Calu3 (cell line): ENCODE data around the gene DGKI. TPM values are rescaled to one million over a fixed set of nuclear protein-coding genes. Genes with fewer than 3 reads are reported as not detected.

Source experiments
- BruUV-seq: library from RNA; stranded (reverse); fragments of 400-500 nt; replicated peaks from 2 replicates; lab custom pipeline; 2021; lab: Mats Ljungman, UMichigan
- CTCF ChIA-PET: fragments of 300-600 bp; sonication (Branson Sonifier 250); formaldehyde crosslinking; loops from one replicate; lab custom pipeline; 2022; ENCODE audit warnings: antibody characterized with exemption; lab: Charles Lee
- DNase-seq: peaks from one replicate; pipeline ENCODE4 v3.0.0; 2022
- H3K27ac Mint-ChIP-seq: one replicate; pipeline ENCODE4 v1.8.0; 2022; ENCODE audit warnings: mixed read lengths; ENCODE audit not compliant: unreplicated experiment
- H3K27me3 Mint-ChIP-seq: one replicate; pipeline ENCODE4 v1.8.0; 2022; ENCODE audit warnings: mixed read lengths; ENCODE audit not compliant: unreplicated experiment
- H3K36me3 Mint-ChIP-seq: one replicate; pipeline ENCODE4 v1.8.0; 2022; ENCODE audit warnings: mild to moderate bottlenecking, moderate library complexity, mixed read lengths; ENCODE audit not compliant: insufficient read depth, unreplicated experiment
- H3K4me1 Mint-ChIP-seq: one replicate; pipeline ENCODE4 v1.8.0; 2022; ENCODE audit warnings: mild to moderate bottlenecking, low read depth, mixed read lengths; ENCODE audit not compliant: unreplicated experiment
- H3K4me3 Mint-ChIP-seq: one replicate; pipeline ENCODE4 v1.8.0; 2022; ENCODE audit warnings: mild to moderate bottlenecking, low read depth, moderate library complexity, mixed read lengths; ENCODE audit not compliant: unreplicated experiment
- H3K9me3 Mint-ChIP-seq: one replicate; pipeline ENCODE4 v1.8.0; 2022; ENCODE audit warnings: low read depth, mixed read lengths; ENCODE audit not compliant: unreplicated experiment
- intact Hi-C: fragments of 100-400 bp; cut with micrococcal nuclease; formaldehyde crosslinking; loops from one replicate; pipeline ENCODE4 v1.10.0; 2022; ENCODE audit not compliant: unreplicated experiment
- total RNA-seq: library from RNA; stranded (reverse); gene quantifications from 2 replicates; pipeline ENCODE4 v1.2.3, GENCODE V29; 2022
- TF ChIP-seq, protein P1 (sequence below): fragments of 200-600 bp; IDR thresholded peaks from one replicate; pipeline ENCODE4 v1.8.0; 2022; ENCODE audit warnings: antibody characterized with exemption; ENCODE audit not compliant: unreplicated experiment

The DGKI gene
- total RNA-seq, 1 experiment from 2014 or later: not detected

DNA sequence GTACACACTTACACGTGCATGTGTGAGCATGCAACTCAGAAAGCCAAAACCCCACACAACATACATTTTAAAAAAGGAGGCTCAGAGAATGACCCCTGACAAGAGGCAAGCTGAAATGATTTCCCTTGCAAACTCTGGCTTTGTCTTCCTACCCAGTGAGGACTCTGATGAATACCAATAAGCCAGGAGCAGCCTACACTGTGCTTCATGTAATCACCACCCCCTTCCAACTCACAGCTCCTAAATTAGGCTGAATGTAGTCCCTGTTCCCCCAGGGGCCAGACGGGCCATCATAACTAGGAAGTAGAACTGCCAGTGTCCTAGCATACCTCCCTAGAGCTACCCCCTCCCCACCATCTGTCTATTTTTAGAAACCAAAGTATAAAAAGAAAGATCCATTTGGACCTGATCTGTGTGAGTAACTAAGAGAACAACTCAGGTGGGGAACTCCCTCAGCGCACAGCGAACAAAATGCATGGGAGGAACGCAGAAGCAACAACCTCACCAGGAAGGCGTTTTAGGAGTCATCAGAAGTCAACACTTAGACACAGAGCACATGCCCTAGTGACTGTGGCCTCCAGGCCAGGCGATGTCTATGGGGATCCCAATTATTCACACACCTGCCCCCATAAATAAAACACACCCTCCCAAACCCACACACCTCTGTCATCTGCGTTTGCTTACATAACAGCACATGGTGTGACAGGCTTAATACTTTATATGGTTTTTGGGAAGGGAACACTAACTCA is 1.9 kb downstream of the DGKI start:
- intact Hi-C loops: no loop called here
- H3K27ac Mint-ChIP-seq: no peak overlapping the region
- no TSS peak for BruUV-seq
- H3K36me3 Mint-ChIP-seq: no peaks in the 10 kb centered on the region
- no peak for DNase-seq
- peaks cover 74% of the 10 kb centered on the region for H3K27me3 Mint-ChIP-seq
- no peak overlapping the region for H3K4me3 Mint-ChIP-seq
- peaks cover 2% of the 10 kb centered on the region for H3K9me3 Mint-ChIP-seq
- TF ChIP-seq, protein P1, sequence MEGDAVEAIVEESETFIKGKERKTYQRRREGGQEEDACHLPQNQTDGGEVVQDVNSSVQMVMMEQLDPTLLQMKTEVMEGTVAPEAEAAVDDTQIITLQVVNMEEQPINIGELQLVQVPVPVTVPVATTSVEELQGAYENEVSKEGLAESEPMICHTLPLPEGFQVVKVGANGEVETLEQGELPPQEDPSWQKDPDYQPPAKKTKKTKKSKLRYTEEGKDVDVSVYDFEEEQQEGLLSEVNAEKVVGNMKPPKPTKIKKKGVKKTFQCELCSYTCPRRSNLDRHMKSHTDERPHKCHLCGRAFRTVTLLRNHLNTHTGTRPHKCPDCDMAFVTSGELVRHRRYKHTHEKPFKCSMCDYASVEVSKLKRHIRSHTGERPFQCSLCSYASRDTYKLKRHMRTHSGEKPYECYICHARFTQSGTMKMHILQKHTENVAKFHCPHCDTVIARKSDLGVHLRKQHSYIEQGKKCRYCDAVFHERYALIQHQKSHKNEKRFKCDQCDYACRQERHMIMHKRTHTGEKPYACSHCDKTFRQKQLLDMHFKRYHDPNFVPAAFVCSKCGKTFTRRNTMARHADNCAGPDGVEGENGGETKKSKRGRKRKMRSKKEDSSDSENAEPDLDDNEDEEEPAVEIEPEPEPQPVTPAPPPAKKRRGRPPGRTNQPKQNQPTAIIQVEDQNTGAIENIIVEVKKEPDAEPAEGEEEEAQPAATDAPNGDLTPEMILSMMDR: no peak
- H3K4me1 Mint-ChIP-seq: no peaks in the 10 kb centered on the region
- CTCF ChIA-PET: no interaction called here

DNA sequence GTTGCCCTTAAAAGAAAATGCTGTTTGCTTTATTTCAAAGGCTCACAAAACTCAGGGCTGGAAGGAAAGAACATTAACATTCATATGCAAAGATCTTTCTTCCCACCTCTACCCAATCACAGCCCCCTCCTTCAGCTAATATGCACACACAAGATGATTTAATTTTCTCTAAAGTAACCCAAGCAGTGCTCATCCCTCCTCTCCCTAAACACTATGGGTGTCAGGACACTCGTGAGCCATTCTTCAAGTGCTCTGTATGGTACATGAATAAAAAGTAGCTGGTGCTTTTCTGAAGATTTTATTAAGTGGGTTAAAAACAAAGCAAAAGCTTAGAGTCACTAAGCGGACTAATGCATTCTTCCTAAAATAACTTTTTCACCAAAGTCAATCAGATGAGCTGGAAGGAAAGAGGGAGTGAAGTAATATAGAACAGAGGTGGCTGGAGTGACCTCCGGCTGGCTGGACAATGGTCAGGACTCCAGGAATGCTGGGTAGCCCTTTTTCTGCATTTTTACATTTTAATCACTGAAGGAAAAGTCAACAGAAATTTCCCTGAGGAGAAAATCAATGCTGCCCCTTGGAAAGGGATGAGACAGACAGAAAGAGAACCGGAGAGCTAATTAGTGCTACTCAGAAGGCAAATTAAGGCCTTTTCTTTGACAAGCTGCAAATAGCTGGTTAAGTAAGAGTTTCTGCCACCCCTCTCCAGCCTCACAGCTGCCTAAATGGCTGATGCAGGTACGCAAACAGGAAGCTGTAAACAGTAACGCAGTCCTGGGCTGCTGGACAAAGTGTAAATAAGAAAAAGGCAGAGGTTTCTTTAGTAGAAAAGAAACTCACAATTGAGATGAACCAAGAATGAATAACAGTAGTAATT is 6.6 kb downstream of the DGKI start:
- no peak overlapping the region for H3K27ac Mint-ChIP-seq
- H3K9me3 Mint-ChIP-seq: no peaks in the 10 kb centered on the region
- no peak overlapping the region for H3K4me3 Mint-ChIP-seq
- CTCF ChIA-PET: no interaction called here
- no peaks in the 10 kb centered on the region for H3K4me1 Mint-ChIP-seq
- H3K27me3 Mint-ChIP-seq: peaks cover 66% of the 10 kb centered on the region
- no peaks in the 10 kb centered on the region for H3K36me3 Mint-ChIP-seq
- TF ChIP-seq, protein P1: no peak
- DNase-seq: no peak
- no TSS peak for BruUV-seq
- intact Hi-C loops: no loop called here

DNA sequence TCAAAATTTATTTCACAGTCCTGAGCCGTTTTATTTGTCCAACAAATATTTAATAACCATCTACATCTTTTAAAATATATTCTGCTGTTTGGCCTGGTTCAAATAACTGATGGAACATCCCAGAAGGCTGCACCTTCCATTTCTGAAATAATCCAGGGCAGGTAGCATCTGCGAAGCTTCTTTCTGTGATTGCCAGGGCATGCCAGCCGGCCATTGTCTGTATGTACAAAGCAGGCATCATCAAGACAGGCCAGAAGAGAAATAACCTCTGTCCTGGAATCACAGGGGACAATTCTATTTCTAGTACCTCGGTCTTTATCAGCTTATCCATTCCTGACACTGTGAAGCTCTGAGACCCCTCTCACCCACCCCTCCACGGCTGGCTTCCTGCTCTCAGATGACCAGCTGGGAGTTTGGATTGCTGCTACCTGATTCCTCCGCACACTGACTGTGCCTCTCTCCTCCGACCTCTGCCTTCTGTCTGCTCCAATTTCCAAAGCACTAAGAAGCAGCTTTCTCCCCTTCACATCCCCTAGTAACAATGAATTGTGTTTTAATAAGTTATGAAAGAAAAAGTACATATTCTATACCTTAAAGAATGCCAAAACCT is 8.0 kb downstream of the DGKI start:
- DNase-seq: no peak
- H3K9me3 Mint-ChIP-seq: peaks cover 2% of the 10 kb centered on the region
- no peaks in the 10 kb centered on the region for H3K36me3 Mint-ChIP-seq
- TF ChIP-seq, protein P1: no peak
- no peaks in the 10 kb centered on the region for H3K4me1 Mint-ChIP-seq
- no peak overlapping the region for H3K27ac Mint-ChIP-seq
- intact Hi-C loops: no loop called here
- CTCF ChIA-PET: no interaction called here
- H3K4me3 Mint-ChIP-seq: no peak overlapping the region
- H3K27me3 Mint-ChIP-seq: peaks cover 52% of the 10 kb centered on the region
- no TSS peak for BruUV-seq

DNA sequence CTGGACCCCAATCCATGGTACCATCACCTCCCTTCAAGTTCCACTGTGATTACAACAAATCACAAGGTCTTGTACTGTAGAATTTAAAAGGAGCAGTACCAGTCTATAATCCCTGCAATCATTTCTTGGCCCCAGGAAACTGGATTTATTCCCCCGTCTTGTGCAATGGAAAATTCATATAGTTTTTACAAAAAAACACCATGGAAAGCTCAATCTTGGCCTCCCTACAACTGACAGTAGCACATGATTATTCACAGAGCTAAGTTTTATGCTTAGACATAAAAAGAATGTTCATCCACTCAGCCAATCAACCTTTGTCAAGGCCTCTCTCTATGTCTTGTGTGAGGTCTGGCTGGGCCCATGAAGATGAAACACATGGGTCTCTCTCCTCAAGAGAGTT is 10.2 kb downstream of the DGKI start:
- Mint-ChIP-seq H3K4me1 (no peaks in the 10 kb centered on the region), H3K36me3 (no peaks in the 10 kb centered on the region), H3K9me3 (peaks cover 2% of the 10 kb centered on the region), H3K27me3 (peaks cover 35% of the 10 kb centered on the region), H3K27ac (no peak overlapping the region), H3K4me3 (no peak overlapping the region)
- CTCF ChIA-PET: interaction anchor here (0.6 kb wide), 1 partner anchor 878 kb away, joined by 9 read pairs; no protein-coding TSS in a partner anchor
- DNase-seq: no peak
- TF ChIP-seq, protein P1: no peak
- intact Hi-C loops: no loop called here
- no TSS peak for BruUV-seq
